Aorta (tissue), 5 donors: ENCODE results near the gene SYPL2. TPM values are rescaled to one million over a fixed set of nuclear protein-coding genes. Genes with fewer than 3 reads are reported as not detected.
"Not testable (repeated sequence)": the region's sequence is repeated elsewhere in the genome, so short reads cannot be mapped to it uniquely, and the experiment has no call there.

Experiments used
- ATAC-seq: fragments of 200-7000 bp; cut with Tn5 transposase; one replicate; pipeline ENCODE4 v1.9.1; 2022; ENCODE audit warnings: moderate library complexity; ENCODE audit not compliant: low FRiP score
- DNase-seq, 2 donors: peaks; one replicate each; pipeline ENCODE4 v3.0.0-alpha.2; 2020
- H3K27ac ChIP-seq, 2 donors: one replicate each; pipeline ENCODE4 v1.5.1; 2013; ENCODE audit warnings: low read length in 2 of 2, mild to moderate bottlenecking in 2 of 2, moderate library complexity in 2 of 2, control low read depth in 1 of 2, inconsistent platforms in 1 of 2, low read depth in 1 of 2
- H3K27me3 ChIP-seq, 2 donors: one replicate each; pipeline ENCODE4 v1.6.1; 2013; ENCODE audit warnings: control low read depth in 1 of 2, low read length in 1 of 2, mild to moderate bottlenecking in 1 of 2, moderate library complexity in 1 of 2; ENCODE audit not compliant: insufficient read depth in 2 of 2, control insufficient read depth in 1 of 2
- H3K36me3 ChIP-seq, 2 donors: one replicate each; pipeline ENCODE4 v1.6.1; 2013; ENCODE audit warnings: control low read depth in 1 of 2, low read length in 1 of 2, mild to moderate bottlenecking in 1 of 2; ENCODE audit not compliant: insufficient read depth in 2 of 2, control insufficient read depth in 1 of 2
- H3K4me1 ChIP-seq, 2 donors: one replicate each; pipeline ENCODE4 v1.6.1; 2013; ENCODE audit warnings: low read length in 2 of 2, control low read depth in 1 of 2, mild to moderate bottlenecking in 1 of 2, moderate library complexity in 1 of 2; ENCODE audit not compliant: insufficient read depth in 2 of 2, control insufficient read depth in 1 of 2
- H3K4me3 ChIP-seq, 2 donors: one replicate each; pipeline ENCODE4 v1.5.1; 2013; ENCODE audit warnings: low read length in 2 of 2, control low read depth in 1 of 2, mild to moderate bottlenecking in 1 of 2
- H3K9me3 ChIP-seq: one replicate; pipeline ENCODE4 v1.6.1; 2013; ENCODE audit warnings: mild to moderate bottlenecking, low read length; ENCODE audit not compliant: control insufficient read depth
- WGBS, 2 donors: extraction: QIAGEN DNeasy Blood & Tissue Kit; methylation state at CpG; one replicate each; pipeline ENCODE4 v1.1.7; 2013; 5-methylcytosine and 5-hydroxymethylcytosine counted together
- intact Hi-C, 2 donors: fragments of 100-400 bp; cut with DNase I; formaldehyde crosslinking; loops; one replicate each; pipeline versions ENCODE4 v1.14.2 to v1.15.0; 2022
- polyA plus RNA-seq, 2 donors: library from polyadenylated mRNA; stranded (reverse); fragments of 200-250 nt; gene quantifications; one replicate each; pipeline ENCODE4 v1.2.3, GENCODE V29; 2013
- total RNA-seq, 2 donors: library from RNA; stranded (reverse); fragmentation: NEBNext Ultra II Directional; extraction: Animal tissue kit (Norgen Biotek cat#: 25700); gene quantifications; one replicate each; pipeline ENCODE4 v1.2.1, GENCODE V29; 2021
- donor health status: healthy with polysubstance abuse.
- donor health status: Bipolar disorder and iron deficiency.
- donor health status: DM: no; HTN: no; CAD: no.
- donor health status: DM: no; HTN: no; CAD: no.
- donor health status: DM: yes; HTN: yes; CAD: no.

SYPL2 gene
- total and polyA plus RNA-seq, 4 donors, result 1.4 to 6.2 (median 4.4) TPM

DNA sequence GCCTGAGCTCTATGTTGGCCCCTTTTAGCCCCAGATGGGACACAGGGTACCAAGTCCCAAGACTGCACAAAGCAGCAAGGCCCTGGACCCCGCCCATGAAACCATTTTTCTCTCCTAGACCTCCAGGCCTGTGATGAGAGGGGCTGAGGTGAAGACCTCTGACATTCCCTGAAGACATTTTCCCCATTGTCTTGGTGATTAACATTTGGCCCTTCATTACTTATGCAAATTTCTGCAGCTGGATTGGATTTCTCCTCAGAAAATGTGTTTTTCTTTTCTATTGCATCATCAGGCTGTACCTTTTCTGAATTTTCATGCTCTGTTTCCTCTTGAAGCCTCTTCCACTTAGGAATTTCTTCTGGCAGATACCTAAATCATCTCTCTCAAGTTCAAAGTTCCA, 31.9 kb upstream of the SYPL2 start:
- Histone ChIP-seq H3K9me3 (no peaks in the 10 kb centered on the region), H3K27me3 (no peaks in the 10 kb centered on the region), H3K4me3 (no peak overlapping the region), H3K36me3 (no peaks in the 10 kb centered on the region), H3K27ac (no peak overlapping the region), H3K4me1 (no peaks in the 10 kb centered on the region)
- DNase-seq (no peak), ATAC-seq (no peak)
- 67 to 83% methylated on average over 1 of the region's 1 CpG for WGBS, 2 donors
- intact Hi-C loops, result no loop called here

DNA sequence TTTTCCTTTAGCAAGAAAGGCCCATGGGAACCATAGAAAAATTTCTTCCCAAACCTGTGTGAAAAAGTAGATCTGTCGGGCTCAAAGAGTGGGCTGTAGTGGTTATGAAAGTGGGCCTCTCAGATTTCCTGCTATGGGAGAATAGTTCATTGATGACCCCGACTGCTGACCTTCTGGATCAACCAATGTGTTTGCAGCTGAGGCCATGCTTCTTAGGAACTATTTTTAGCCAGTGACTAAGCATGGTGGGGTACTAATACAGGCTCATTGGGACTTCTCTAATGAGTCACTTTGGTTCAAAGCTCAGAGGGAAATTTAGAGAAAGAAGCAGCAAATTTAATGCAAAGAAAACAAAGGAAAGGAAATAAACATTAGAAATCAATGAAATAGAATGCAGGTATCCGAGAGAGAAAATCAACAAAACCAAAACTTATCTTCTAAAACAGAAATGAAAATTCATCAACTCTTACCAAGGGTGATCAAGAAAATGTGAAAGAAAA, 27.5 kb upstream of the SYPL2 start:
- Histone ChIP-seq H3K36me3 (no peaks in the 10 kb centered on the region), H3K4me1 (no peaks in the 10 kb centered on the region), H3K27ac (no peak overlapping the region), H3K4me3 (no peak overlapping the region), H3K27me3 (no peaks in the 10 kb centered on the region), H3K9me3 (no peaks in the 10 kb centered on the region)
- no peak for DNase-seq
- intact Hi-C loops, result no loop called here
- 58 to 61% methylated on average over 3 of the region's 3 CpGs for WGBS, 2 donors
- ATAC-seq, result peak; percentile 50

DNA sequence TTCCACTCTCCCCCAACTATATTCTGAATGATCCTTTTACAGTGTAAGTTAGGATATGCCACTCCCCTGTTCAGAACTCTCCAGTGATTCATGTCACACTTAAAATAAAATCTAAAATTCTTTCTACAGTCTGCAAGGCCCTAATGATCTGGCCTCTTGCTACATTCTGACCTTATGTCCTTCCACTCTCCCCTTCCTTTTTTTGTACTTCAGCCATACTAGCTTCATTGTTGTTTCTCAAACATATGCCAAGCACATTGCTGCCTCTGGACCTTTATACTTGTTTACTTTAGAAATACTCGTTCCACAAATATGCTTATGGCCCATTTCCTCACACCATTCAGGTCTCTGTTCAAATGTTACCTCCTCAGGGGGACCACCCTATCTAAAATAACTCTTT, 25.3 kb upstream of the SYPL2 start:
- H3K27ac ChIP-seq, result no peak overlapping the region
- no peaks in the 10 kb centered on the region for H3K4me1 ChIP-seq
- H3K36me3 ChIP-seq, result no peaks in the 10 kb centered on the region
- no peaks in the 10 kb centered on the region for H3K27me3 ChIP-seq
- DNase-seq (no peak), ATAC-seq (no peak)
- intact Hi-C loops, result no loop called here
- no peaks in the 10 kb centered on the region for H3K9me3 ChIP-seq
- 10 to 21% methylated on average over 1 of the region's 1 CpG for WGBS, 2 donors
- no peak overlapping the region for H3K4me3 ChIP-seq

DNA sequence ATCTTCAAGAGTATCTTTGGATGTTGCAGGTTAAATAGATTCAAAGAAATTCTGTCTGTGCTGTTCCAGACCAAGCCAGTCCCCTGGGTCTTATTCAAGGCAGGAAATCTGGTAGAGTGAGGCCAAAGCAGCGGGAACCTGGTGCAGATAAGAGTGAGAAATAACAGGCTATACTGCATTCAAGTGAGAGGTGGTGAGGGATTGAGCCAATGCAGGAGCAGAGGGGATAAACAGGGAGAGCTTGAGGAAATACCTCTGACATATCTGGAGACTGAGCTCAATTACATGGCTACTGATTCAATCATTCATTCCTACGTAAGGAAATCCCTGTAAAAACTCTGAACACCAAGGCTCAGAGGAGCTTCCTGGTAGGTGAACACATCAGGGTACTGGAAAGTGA, 22.9 kb upstream of the SYPL2 start:
- DNase-seq (no peak), ATAC-seq (no peak)
- Histone ChIP-seq H3K27ac (no peak overlapping the region), H3K9me3 (no peaks in the 10 kb centered on the region), H3K4me1 (no peaks in the 10 kb centered on the region), H3K4me3 (no peak overlapping the region), H3K27me3 (no peaks in the 10 kb centered on the region), H3K36me3 (no peaks in the 10 kb centered on the region)
- 23 to 31% methylated on average over 2 of the region's 2 CpGs for WGBS, 2 donors
- intact Hi-C loops, result no loop called here

DNA sequence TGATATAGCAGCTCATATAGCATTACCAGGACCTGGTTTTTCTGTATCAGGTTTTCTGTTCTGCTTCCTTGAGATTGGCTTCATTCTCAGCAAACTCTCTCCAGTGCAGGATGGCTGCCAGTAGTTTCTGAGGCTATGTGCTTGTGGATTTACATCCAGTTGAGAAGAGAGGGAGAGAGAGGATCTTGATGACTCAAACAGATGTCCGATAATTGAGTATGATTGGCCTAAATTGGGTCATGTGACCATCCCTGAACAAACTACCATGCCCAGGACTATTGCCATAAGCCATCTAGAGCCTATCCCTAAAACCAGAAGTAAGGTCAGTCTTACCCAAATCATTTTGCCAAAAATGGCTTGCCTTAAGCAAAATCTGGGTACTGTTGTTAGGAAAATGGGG, 22.0 kb upstream of the SYPL2 start:
- DNase-seq (no peak), ATAC-seq (no peak)
- Histone ChIP-seq H3K36me3 (no peaks in the 10 kb centered on the region), H3K4me1 (no peaks in the 10 kb centered on the region), H3K4me3 (no peak overlapping the region), H3K9me3 (no peaks in the 10 kb centered on the region), H3K27me3 (no peaks in the 10 kb centered on the region), H3K27ac (no peak overlapping the region)
- intact Hi-C loops, result no loop called here
- 83 to 87% methylated on average over 1 of the region's 1 CpG for WGBS, 2 donors

DNA sequence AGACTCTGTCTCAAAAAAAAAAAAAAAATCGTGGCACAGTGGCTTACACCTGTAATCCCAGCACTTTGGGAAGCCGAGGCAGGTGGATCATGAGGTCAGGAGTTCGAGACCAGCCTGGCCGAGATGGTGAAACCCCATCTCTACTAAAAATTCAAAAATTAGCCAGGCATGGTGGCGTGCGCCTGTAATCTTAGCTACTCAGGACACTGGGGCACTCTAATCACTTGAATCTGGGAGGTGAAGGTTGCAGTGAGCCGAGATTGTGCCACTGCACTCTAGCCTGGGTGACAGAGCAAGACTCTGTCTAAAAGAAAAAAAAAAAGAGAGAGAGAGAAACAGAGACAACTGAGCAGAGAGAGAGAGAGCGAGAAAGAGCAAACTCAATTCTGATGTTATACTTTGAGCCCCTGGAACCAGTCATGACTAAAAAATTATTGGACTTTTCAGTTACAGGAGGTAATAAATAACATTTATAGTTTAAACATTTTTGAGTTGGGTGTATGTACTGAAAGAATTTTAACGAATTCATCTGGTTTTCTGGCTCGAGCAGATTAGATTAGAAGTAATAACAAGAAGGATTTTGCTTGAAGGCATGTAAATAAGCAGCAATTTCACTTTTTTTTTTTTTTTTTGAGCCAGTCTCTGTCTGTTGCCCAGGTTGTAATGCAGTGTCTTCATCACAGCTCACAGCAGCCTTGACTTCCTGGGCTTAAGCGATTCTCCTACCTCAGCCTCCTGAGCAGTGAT, 20.2 kb upstream of the SYPL2 start:
- DNase-seq, H3K9me3 ChIP-seq, H3K27ac ChIP-seq, H3K4me1 ChIP-seq, H3K27me3 ChIP-seq, intact Hi-C loops, H3K36me3 ChIP-seq, ATAC-seq, H3K4me3 ChIP-seq: not testable (repeated sequence)
- 60 to 63% methylated on average over 11 of the region's 11 CpGs for WGBS, 2 donors

DNA sequence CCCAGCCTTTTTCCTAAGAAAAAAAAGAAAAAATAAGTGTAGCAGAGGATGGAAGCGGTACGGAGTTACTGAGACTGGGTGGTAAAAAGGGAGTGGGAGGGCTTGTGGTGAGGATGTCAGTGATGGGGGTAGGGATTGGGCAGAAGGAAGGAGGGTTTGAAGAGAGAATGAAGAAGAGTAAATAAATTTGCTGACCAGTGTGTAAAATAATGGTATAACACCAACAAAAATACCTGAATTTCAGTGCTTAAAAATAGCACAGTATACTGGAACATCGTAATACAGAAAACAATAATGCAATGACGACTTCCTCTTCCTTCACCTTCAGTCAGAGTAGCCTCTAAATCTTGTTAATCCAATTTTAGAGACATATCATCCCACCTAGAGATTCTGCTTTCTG, 18.8 kb upstream of the SYPL2 start:
- no peak for DNase-seq
- intact Hi-C loops, result no loop called here
- Histone ChIP-seq H3K27me3 (no peaks in the 10 kb centered on the region), H3K4me1 (no peaks in the 10 kb centered on the region), H3K9me3 (no peaks in the 10 kb centered on the region), H3K36me3 (no peaks in the 10 kb centered on the region), H3K27ac (no peak overlapping the region), H3K4me3 (no peak overlapping the region)
- 69 to 71% methylated on average over 4 of the region's 4 CpGs for WGBS, 2 donors
- ATAC-seq, result no peak

DNA sequence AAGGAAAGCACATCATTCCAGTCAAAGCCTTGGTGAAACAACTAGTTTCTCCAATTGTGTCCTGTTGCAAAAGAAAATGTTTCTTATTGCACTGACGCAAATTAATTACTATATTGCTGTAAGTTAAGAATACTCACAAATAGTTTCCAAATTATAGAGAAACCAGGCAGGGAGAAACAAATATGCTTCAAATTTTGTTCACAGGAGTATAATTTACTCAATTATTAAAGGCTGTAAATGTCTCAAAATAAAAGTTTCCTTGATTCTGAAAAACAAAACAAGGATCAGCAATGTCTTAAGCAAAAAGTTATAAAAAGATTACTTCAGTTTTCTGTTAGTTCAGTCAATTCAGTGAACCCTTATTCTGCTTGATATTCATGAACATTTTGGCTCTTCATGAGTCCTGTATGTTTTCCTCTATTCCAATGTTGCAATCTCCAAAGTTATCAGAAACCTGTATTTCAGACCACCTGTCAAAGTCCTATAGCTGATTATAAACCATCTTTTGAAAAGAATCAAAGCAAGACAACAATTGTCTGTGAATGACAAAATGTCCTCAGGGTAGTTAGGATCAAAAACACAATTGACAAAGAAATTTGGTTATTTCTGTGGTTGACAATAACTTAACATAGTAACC, 11.7 kb upstream of the SYPL2 start:
- intact Hi-C loops, result no loop called here
- H3K4me3 ChIP-seq, result no peak overlapping the region
- 93 to 95% methylated on average over 1 of the region's 1 CpG for WGBS, 2 donors
- no peak overlapping the region for H3K27ac ChIP-seq
- H3K36me3 ChIP-seq, result no peaks in the 10 kb centered on the region
- no peak for ATAC-seq
- DNase-seq, result no peak
- H3K9me3 ChIP-seq, result no peaks in the 10 kb centered on the region
- H3K27me3 ChIP-seq, result no peaks in the 10 kb centered on the region
- H3K4me1 ChIP-seq, result no peaks in the 10 kb centered on the region

DNA sequence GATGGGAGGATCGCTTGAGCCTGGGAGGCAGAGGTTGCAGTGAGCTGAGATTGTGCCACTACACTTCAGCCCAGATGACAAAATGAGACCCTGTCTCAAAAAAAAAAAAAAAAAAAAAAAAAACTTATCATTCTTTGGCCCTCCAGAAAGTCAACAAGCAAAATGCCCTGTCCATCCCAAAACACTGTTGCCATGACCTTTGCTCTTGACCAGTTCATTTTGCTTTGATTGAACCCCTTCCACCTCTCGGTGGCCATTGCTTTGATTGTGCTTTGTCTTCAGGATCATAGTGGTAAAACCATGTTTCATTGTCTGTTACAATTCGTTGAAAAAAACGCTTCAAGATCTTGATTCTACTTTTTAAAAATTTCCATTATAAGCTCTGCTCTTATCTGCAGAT, 8.5 kb upstream of the SYPL2 start:
- DNase-seq (no peak), ATAC-seq (no peak)
- no peak overlapping the region for H3K4me3 ChIP-seq
- WGBS, 2 donors, result 70 to 74% methylated on average over 4 of the region's 4 CpGs
- no peaks in the 10 kb centered on the region for H3K27me3 ChIP-seq
- no peaks in the 10 kb centered on the region for H3K4me1 ChIP-seq
- intact Hi-C loops, result no loop called here
- no peaks in the 10 kb centered on the region for H3K36me3 ChIP-seq
- no peaks in the 10 kb centered on the region for H3K9me3 ChIP-seq
- H3K27ac ChIP-seq, result no peak overlapping the region
